ENCODE data around the gene RSPRY1.
"Not testable (repeated sequence)": the region's sequence is repeated elsewhere in the genome, so short reads cannot be mapped to it uniquely, and the experiment has no call there.

RSPRY1 gene

GRCh38 chr16:57186872-57187854 lies 1.0 kb downstream of the RSPRY1 start:
- no peak for DNase-seq (ENCODE audit: low spot score)

- DNase-seq (ENCODE audit: low spot score), result not testable (repeated sequence)
These were observed 2.0 kb downstream of the RSPRY1 start for GRCh38 chr16:57187902-57188710.

- DNase-seq (ENCODE audit: low spot score), result no peak
These were observed 2.5 kb downstream of the RSPRY1 start for GRCh38 chr16:57188711-57189002.

- not testable (repeated sequence) for DNase-seq (ENCODE audit: low spot score)
These were observed 3.4 kb downstream of the RSPRY1 start for GRCh38 chr16:57189527-57189926.

- no peak for DNase-seq (ENCODE audit: low spot score)
These were observed 4.0 kb downstream of the RSPRY1 start for GRCh38 chr16:57190136-57190535.

GRCh38 chr16:57191056-57191571 lies 5.0 kb downstream of the RSPRY1 start:
- no peak for DNase-seq (ENCODE audit: low spot score)

- no peak for DNase-seq (ENCODE audit: low spot score)
These were observed 6.0 kb downstream of the RSPRY1 start for GRCh38 chr16:57192146-57192545.

- DNase-seq (ENCODE audit: low spot score), result no peak
These were observed 6.8 kb downstream of the RSPRY1 start for GRCh38 chr16:57192720-57193486.

- DNase-seq (ENCODE audit: low spot score), result no peak
These were observed 8.4 kb downstream of the RSPRY1 start for GRCh38 chr16:57194512-57194911.

GRCh38 chr16:57196286-57196685 lies 10.2 kb downstream of the RSPRY1 start:
- DNase-seq (ENCODE audit: low spot score), result no peak

- no peak for DNase-seq (ENCODE audit: low spot score)
These were observed 10.6 kb downstream of the RSPRY1 start for GRCh38 chr16:57196753-57197152.

GRCh38 chr16:57200321-57200720 lies 14.2 kb downstream of the RSPRY1 start:
- DNase-seq (ENCODE audit: low spot score), result not testable (repeated sequence)

- not testable (repeated sequence) for DNase-seq (ENCODE audit: low spot score)
These were observed 14.8 kb downstream of the RSPRY1 start for GRCh38 chr16:57200926-57201325.

GRCh38 chr16:57202095-57202886 lies 16.2 kb downstream of the RSPRY1 start:
- no peak for DNase-seq (ENCODE audit: low spot score)

- DNase-seq (ENCODE audit: low spot score), result no peak
These were observed 17.3 kb downstream of the RSPRY1 start for GRCh38 chr16:57203451-57203850.

- no peak for DNase-seq (ENCODE audit: low spot score)
These were observed 18.5 kb downstream of the RSPRY1 start for GRCh38 chr16:57204675-57205074.

GRCh38 chr16:57208926-57209325 lies 22.8 kb downstream of the RSPRY1 start:
- DNase-seq (ENCODE audit: low spot score), result no peak

- DNase-seq (ENCODE audit: low spot score), result no peak
These were observed 23.7 kb downstream of the RSPRY1 start for GRCh38 chr16:57209780-57210179.

GRCh38 chr16:57213462-57213861 lies 27.3 kb downstream of the RSPRY1 start:
- DNase-seq (ENCODE audit: low spot score), result no peak

GRCh38 chr16:57216968-57217367 lies 30.8 kb downstream of the RSPRY1 start:
- no peak for DNase-seq (ENCODE audit: low spot score)

- DNase-seq (ENCODE audit: low spot score), result no peak
These were observed 36.9 kb downstream of the RSPRY1 start for GRCh38 chr16:57223057-57223456.
